ENCODE data around the gene ZNF622. TPM values are rescaled to one million over a fixed set of nuclear protein-coding genes. Genes with fewer than 3 reads are reported as not detected.

Gene ZNF622
- total RNA-seq, 1 donor from 2014 or later, result 42.3 TPM

GRCh38 chr5:16412556-16412955 lies 53.0 kb downstream of the ZNF622 start:
- no peaks in the 10 kb centered on the region for H3K9me3 Mint-ChIP-seq
- intact Hi-C loops (cut with micrococcal nuclease), result no loop called here
- DNase-seq (ENCODE audit: low spot score), result no peak
- no peaks in the 10 kb centered on the region for H3K36me3 Mint-ChIP-seq (ENCODE audit: low read depth)
- H3K27me3 Mint-ChIP-seq (ENCODE audit: low read depth), result no peaks in the 10 kb centered on the region
- H3K27ac Mint-ChIP-seq, result no peak overlapping the region
- no peak overlapping the region for H3K4me3 Mint-ChIP-seq (ENCODE audit: low read depth)
- no peaks in the 10 kb centered on the region for H3K4me1 Mint-ChIP-seq (ENCODE audit: low read depth)

DNA sequence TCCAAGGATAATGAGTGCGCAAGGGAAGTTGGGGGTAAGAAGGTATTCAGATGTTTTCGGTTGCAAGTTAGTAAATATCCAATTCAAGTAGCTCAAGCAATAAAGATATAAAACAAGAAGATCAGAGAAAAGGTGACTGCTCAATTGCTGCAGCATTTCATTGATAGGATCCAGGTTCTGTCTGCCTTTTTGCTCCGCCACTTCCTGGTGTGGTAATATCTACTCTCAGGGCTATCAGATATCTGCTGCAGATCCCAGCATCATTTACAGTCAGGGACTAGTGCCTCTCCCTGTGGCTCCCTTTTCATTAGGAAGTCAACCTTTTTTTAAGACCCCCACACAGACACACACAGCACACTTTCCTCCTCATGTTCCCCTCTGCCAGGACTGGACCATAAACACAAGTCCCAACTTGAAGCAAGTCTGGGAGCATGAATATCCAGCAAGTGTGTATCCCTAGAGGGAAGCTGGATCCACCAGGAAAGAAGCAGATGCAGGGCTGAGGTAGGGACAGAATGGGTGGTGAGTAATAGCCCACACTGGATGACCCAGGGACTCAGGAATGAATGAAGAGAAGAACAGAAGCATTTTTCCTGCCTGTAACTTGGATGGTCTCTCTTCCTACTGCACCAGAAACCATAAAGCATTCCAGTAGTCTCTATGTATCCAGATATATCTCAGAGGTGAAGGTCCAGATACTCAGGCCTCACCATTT lies 53.7 kb downstream of the ZNF622 start:
- Mint-ChIP-seq H3K27ac (no peak overlapping the region), H3K4me1 (ENCODE audit: low read depth) (no peaks in the 10 kb centered on the region), H3K36me3 (ENCODE audit: low read depth) (no peaks in the 10 kb centered on the region), H3K27me3 (ENCODE audit: low read depth) (no peaks in the 10 kb centered on the region), H3K4me3 (ENCODE audit: low read depth) (no peak overlapping the region), H3K9me3 (no peaks in the 10 kb centered on the region)
- DNase-seq (ENCODE audit: low spot score), result no peak
- intact Hi-C loops (cut with micrococcal nuclease), result no loop called here

DNA sequence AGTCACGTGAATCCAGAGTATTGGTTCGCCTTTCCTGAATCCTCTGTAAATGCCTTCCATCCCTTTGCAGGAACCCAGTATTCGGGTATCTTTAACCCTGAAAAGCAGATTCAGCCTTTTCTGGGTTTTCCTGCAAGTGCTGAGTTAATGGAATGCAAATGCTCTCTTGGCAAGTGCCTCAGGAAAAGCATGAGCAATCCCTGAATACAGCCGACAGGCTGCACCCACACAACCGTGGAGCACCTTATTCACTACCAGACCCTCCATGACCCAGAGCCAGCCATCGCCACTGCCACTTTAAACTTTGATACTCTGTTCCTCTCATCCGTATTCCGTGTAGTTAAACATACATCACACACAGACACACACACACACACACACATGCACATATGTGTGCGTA lies 54.4 kb downstream of the ZNF622 start:
- no peak overlapping the region for H3K27ac Mint-ChIP-seq
- no peak overlapping the region for H3K4me3 Mint-ChIP-seq (ENCODE audit: low read depth)
- H3K36me3 Mint-ChIP-seq (ENCODE audit: low read depth), result no peaks in the 10 kb centered on the region
- DNase-seq (ENCODE audit: low spot score), result no peak
- intact Hi-C loops (cut with micrococcal nuclease), result no loop called here
- no peaks in the 10 kb centered on the region for H3K4me1 Mint-ChIP-seq (ENCODE audit: low read depth)
- H3K27me3 Mint-ChIP-seq (ENCODE audit: low read depth), result no peaks in the 10 kb centered on the region
- no peaks in the 10 kb centered on the region for H3K9me3 Mint-ChIP-seq

- H3K27me3 Mint-ChIP-seq (ENCODE audit: low read depth), result no peaks in the 10 kb centered on the region
- no peaks in the 10 kb centered on the region for H3K4me1 Mint-ChIP-seq (ENCODE audit: low read depth)
- no peaks in the 10 kb centered on the region for H3K9me3 Mint-ChIP-seq
- intact Hi-C loops (cut with micrococcal nuclease), result no loop called here
- no peak overlapping the region for H3K27ac Mint-ChIP-seq
- no peak for DNase-seq (ENCODE audit: low spot score)
- no peaks in the 10 kb centered on the region for H3K36me3 Mint-ChIP-seq (ENCODE audit: low read depth)
- no peak overlapping the region for H3K4me3 Mint-ChIP-seq (ENCODE audit: low read depth)
Measured at GRCh38 chr5:16410338-16410737, 55.3 kb downstream of the ZNF622 start.

DNA sequence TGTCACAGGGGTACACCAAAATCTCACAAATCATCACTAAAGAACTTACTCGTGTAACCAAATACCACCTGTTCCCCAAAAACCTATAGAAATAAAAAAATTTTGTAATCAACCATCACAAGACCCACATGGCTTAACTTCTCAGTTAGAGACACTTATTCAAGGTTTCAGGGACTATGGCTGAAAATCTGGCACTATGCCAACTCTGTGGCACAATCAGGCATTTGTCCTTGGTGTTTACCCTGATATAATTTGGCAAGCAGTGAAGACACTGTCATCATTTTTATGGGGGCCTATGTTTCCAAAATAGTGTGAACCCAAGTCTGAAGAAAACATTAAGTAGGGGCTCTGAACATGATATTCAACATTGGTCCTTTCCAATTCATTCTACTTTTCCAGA lies 59.0 kb downstream of the ZNF622 start:
- Mint-ChIP-seq H3K27ac (no peak overlapping the region), H3K4me3 (ENCODE audit: low read depth) (no peak overlapping the region), H3K27me3 (ENCODE audit: low read depth) (no peaks in the 10 kb centered on the region), H3K9me3 (no peaks in the 10 kb centered on the region), H3K4me1 (ENCODE audit: low read depth) (no peaks in the 10 kb centered on the region), H3K36me3 (ENCODE audit: low read depth) (no peaks in the 10 kb centered on the region)
- intact Hi-C loops (cut with micrococcal nuclease), result no loop called here
- no peak for DNase-seq (ENCODE audit: low spot score)

- DNase-seq (ENCODE audit: low spot score), result no peak
- no peaks in the 10 kb centered on the region for H3K27me3 Mint-ChIP-seq (ENCODE audit: low read depth)
- no peak overlapping the region for H3K4me3 Mint-ChIP-seq (ENCODE audit: low read depth)
- no peaks in the 10 kb centered on the region for H3K4me1 Mint-ChIP-seq (ENCODE audit: low read depth)
- intact Hi-C loops (cut with micrococcal nuclease), result no loop called here
- H3K27ac Mint-ChIP-seq, result no peak overlapping the region
- no peaks in the 10 kb centered on the region for H3K9me3 Mint-ChIP-seq
- no peaks in the 10 kb centered on the region for H3K36me3 Mint-ChIP-seq (ENCODE audit: low read depth)
Measured at GRCh38 chr5:16406023-16406422, 59.6 kb downstream of the ZNF622 start.

Other genes with a start within 250 kb of the ZNF622 start
- gene RETREG1, start 151.2 kb upstream of the ZNF622 start, total RNA-seq, result 21.9 and 28.0 TPM in 2 replicates